Measurements from ENCODE around the gene TM6SF1.

- no peak for TF ChIP-seq CTCF (IDR thresholded peaks at IDR 0.05)
- TF ChIP-seq EP300 (IDR thresholded peaks at IDR 0.05): no peak
These were observed 29.8 kb upstream of the TM6SF1 start for GRCh38 chr15:83077491-83078230.

All from tibial nerve (tissue), 4 donors.